GM19467 (cell line): Measurements from ENCODE around the gene SLC38A9.

Experiments used
- ATAC-seq: cut with Tn5 transposase; IDR thresholded peaks from one replicate; pipeline ENCODE4 v1.9.1; 2021; ENCODE audit warnings: mild to moderate bottlenecking, moderate library complexity; ENCODE audit not compliant: unreplicated experiment

The SLC38A9 gene

DNA sequence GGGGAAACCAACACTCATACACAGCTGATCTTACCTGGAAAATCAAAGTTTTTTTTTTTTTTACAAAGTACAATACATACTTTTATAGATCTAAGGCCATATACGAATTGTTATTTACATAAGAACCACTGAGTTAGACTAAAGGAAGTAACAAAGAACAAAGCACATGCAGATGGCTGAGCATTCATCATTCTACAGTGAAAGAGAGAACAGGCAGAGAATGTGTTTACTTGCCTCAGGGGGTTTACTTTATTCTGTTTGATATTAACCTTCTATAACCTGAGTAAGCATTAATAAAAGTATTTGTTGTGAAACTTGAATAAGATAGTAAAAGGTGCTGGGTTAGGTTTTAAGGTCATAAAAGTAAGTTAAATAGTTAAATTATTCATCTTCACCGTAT lies 54.7 kb downstream of the SLC38A9 start:
- ATAC-seq, result no peak

- no peak for ATAC-seq
Observed at GRCh38 chr5:55650386-55650785, 61.7 kb downstream of the SLC38A9 start.

GRCh38 chr5:55649963-55650362 lies 62.2 kb downstream of the SLC38A9 start:
- ATAC-seq, result no peak

DNA sequence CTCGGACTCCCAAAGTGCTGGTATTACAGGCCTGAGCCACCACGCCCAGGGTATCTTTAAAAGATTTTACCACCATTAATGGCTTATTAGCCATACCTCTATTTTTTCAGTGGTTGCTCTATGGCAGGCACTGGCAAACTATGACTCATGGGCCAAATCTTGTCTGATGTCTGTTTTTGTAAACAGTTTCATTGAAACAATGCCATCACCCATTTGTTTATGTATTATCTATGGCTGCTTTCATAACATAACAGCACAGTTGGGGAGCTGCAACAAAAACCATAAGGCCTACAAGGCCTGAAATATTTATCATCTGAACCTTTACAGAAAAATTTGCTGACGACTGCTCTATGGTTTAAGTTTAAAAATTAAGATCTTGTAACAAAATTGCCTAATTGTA lies 66.8 kb downstream of the SLC38A9 start:
- ATAC-seq, result no peak

DNA sequence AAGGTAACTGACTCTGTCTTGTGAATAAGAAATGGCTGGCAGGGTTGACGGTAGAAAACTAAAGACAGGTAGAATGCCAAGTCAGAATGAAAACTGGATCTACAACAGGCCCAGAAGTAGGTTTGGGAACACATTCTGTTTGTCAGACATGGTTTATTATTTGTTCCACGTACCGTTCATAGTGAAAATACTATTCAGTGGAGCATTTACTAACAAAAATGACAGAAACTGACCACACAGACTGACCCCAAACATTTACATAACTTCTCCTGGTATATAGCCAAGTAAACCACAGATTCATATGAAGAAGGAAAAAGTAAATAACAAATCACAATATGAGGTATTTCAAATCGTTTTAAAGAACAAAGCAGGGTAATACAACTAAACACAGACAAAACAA lies 73.7 kb downstream of the SLC38A9 start:
- ATAC-seq, result no peak

DNA sequence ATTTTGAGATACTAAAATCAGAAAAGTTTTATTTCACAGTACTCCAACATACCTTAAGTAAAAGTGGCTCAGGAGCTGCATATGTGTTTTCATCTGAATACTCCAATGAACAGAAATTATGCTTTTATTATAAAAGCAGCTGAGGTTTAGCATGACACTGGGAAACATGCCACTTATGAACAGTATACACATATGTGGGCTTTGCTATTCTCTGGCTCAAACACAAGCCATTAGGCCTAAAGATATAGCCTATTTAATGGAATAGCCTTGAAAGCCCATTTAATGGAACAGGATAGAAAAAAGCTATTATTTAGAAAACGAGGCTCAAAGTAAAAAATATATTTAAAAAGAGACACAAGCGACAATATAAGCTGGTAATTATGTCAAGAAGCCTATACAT lies 74.1 kb downstream of the SLC38A9 start:
- ATAC-seq, result no peak

DNA sequence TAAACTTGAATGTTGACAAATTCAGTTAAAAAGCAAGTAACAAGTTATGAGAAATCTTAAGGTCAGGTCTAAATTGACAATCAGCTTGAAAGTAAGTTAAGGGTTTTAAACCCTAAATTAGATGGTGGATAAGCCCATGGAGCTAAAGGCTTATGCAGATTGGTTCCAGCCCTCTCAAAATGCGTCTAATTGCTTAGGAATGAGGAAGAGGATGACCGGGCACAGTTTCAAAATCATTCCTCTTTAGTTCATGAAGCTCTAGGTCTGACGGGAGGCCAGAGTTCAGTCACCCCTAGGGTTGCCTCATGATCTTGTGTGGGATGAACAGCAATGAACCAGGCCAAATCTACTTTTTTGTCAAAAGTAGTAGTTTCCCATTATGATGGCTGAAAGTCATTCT lies 75.4 kb downstream of the SLC38A9 start:
- ATAC-seq, result no peak

GRCh38 chr5:55636177-55636576 lies 75.9 kb downstream of the SLC38A9 start:
- ATAC-seq, result no peak

DNA sequence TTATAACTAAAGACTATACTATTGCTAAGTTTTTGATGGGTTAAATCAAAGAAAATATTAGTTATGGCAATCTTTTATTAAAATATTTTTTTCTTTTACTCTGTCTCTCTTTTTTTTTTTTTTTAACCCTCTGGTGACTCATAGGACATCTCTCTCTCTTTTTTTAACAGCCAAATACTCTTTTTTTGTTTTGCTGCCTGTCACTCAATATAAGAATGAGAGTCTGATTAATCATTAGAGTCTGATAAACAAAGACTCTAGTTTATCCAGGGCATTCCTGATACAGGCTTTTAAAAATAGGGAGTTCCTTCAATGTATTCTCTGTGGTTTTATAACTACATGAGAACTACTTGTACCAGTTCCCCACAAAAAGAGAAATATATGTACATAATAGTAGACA lies 77.3 kb downstream of the SLC38A9 start:
- ATAC-seq, result no peak

GRCh38 chr5:55634209-55634805 lies 77.8 kb downstream of the SLC38A9 start:
- ATAC-seq, result no peak

DNA sequence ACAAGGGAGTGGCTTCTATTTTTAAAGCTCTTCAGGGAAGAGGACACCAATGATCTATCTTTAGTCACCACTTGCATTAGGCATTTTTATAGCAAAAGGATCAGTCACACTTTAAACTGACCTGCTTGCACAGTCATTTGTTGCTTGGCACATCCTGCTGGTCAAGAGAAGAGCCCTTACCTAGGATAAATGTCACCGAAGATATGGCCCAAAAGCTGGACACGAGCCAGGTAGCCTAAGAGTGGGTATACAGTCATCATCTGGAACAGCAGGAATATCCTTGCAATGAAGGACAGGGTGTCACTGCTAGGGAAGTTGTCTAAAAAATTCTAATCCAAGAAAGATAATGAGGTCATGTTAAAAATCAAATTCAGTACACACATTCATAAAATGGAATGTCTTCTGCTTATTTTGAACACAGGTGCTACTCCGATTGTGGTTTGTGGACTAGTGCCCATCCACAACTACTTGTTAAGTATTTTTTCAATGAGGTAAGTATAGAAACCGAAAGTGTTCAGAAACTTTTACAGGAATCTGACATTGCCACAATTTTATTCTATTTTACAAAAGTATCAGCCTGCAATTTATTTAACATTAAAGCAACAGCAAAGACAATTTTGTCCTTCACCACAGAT lies 78.4 kb downstream of the SLC38A9 start:
- no peak for ATAC-seq

DNA sequence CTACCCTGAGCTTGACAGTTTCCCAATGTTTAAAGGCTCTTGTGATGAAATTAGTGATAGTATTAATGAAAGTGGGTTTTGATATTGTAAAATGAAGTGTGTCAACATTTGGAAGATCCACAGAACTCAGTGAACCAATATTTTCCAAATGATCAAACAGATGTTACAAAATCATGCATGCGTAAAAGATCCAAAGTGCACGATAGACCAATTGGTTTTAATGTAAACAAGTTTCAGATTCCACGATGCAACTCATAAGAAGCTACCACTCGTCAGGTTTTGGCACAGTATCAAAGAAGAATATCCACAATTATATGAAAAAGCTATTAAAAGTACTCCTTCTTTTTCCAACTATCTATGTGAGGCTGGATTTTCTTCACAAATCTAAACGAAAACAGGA lies 82.3 kb downstream of the SLC38A9 start:
- no peak for ATAC-seq

DNA sequence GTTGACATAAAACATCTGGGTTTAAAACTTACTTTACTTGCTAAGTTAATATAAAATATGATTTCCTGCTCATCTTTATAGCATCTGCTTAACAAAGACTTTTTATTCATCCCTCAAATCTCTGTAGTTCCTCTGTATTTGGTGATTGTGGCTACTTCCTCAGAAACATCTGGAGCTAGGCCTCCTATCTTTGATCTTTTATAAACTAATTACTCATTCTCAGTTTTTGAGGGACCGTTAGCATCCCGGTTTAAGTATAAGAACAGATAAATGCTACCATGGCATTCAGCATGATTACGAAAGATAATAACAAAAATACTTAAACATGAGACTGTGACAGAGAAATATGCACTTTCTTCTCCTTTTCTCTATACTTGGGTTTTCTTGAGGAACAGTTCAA lies 85.3 kb downstream of the SLC38A9 start:
- ATAC-seq, result no peak

GRCh38 chr5:55625913-55626312 lies 86.2 kb downstream of the SLC38A9 start:
- ATAC-seq, result no peak

DNA sequence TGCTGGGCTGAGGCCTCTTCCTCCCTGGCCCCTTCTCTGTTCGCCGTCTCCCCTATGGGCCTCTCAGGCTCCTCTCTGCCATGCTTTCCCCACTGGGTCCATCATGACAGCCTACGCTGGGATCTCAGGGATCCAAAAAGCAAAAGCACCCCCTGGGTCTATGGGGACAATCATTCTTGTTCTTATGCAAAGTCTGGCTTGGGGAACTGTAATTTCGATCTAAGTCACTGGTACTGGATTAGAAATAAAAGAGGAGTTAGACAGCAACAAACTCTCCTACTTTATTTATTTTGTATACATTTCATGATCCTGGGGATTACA lies 86.6 kb downstream of the SLC38A9 start:
- no peak for ATAC-seq

DNA sequence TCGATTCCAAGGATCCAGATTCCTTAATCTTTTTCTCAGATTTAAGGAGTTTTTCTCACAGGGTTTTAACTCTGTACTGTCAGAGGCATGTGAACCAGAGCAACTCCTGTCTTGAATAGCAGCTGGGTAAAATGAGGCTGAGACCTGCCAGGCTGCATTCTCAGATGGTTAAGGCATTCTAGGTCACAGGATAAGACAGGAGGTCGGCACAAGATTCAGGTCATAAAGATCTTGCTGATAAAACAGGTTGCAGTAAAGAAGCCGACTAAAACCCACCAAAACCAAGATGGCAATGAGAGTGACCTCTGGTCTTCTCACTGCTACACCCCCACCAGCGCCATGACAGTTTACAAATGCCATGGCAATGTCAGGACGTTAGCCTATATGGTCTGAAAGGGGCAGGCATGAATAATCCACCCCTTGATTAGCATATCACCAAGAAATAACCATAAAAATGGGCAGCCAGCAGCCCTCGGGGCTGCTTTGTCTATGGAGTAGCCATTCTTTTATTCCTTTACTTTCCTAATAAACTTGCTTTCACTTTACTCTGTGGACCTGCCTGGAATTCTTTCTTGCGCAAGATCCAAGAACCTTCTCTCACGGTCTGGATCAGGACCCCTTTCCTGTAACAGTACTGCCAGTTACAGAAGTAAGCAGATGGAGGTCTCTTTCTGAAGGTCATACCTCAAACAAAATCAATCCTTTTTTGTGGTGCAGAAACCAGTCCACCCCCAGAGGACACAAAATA lies 87.1 kb downstream of the SLC38A9 start:
- no peak for ATAC-seq

DNA sequence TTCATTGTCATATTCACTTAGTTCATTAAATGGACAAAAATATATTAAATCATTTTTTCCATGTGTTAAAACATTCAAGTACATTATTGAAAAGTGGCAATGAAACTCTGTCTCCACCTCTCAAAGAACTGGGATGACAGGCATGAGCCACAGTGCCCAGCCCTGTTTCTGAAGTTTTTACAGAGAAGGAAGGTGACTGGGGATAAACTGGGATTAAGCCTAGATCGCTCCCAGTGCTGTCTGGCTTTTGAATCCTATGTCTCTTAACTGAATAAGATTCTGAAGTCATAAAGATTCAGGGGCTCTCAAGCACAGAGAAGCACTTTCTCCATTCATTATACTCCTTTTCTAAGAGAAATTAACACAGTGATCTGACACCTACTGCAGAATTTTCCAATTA lies 88.3 kb downstream of the SLC38A9 start:
- ATAC-seq, result no peak

GRCh38 chr5:55622460-55622859 lies 89.7 kb downstream of the SLC38A9 start:
- ATAC-seq, result no peak

DNA sequence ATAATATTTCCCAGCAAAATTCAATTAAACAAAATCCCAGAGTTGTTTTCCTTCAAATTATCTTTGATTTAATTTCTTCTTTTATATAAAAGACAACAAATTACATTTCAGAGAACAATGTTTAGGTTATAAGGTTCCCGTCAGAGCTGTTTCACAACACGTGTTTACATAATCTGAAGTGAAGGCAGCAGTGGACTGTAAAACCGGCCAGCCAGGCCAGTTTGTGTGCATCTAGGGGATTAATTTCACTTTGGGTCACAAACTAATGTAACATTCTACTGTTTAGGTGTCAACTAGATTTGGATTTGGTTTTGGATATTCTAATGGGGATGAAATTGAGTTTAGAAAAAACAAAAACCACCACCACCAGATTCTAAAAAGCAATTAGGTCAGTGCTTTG lies 90.9 kb downstream of the SLC38A9 start:
- ATAC-seq, result no peak

DNA sequence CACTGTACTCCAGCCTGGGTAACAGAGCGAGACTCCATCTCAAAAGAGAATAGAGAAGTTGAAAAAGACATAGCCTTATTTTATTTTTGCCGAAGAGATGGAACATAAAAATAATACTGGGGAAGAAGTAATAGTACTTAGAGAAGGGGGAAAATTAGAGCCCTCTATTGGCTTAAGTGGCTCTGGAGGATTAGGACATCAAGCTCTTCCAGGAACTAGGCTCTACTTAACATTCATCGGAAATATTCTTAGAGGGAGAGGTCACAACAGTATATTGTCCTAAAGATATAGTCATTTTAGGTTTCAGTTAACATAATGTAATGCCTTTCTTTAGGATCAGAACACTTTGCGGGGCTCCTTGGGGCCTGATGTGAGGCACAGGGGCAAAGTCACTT lies 91.4 kb downstream of the SLC38A9 start:
- no peak for ATAC-seq

DNA sequence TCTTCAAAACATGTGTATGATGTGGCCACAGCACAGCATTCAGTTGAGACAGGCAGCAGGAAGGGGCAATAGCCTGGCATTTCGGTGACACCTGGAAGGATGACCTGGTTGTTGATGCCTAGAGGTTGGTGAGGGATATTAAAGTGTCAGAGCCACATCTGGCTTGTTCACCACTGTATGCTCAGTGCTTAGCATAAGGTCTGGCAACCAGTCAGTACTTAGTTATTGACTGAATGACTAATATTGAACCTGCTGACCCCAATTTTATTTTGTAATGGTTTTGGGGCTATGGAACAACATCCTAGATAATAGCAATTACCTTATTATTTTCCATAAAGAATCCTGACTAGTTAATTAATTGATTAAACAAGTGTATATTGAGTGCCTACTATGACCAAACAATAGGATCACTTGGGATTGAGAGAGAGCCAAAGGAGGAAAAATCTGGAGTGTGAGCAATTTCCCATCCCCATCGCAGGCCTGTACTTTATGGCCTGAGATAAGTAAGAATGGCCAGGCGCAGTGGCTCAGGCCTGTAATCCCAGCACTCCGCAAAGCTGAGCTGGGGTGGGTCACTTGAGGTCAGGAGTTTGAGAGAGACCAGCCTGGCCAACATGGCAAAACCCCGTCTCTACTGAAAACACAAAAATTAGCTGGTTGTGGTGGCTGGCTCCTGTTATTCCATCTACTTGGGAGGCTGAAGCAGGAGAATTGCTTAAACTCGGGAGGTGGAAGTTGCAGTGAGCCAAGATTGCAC lies 91.9 kb downstream of the SLC38A9 start:
- ATAC-seq, result no peak

DNA sequence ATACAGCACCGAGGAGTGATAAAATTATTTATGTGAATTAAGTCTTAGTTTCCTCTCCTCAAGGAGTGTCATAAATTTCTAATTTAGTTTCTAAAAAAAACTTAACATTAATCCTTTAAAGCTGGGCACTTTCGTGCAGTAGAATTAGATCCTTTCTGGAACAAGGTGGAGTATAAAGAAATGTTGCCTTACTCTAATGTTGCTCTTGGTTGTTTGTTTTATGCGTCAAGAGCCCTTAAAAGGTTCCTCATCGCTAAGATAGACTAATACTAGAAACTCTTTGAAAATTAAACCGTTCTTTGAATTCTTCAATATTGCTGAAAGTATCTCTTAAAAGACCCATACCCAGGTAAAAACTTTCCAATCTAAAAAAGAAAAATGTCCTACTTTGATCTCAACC lies 93.8 kb downstream of the SLC38A9 start:
- no peak for ATAC-seq
